GM06990 (cell line): ENCODE measurements around the gene SLC39A7.

Experiments
- DNase-seq: peaks from one replicate; pipeline ENCODE4 v3.0.0-alpha.2; 2011; ENCODE audit not compliant: insufficient read length; ENCODE audit errors: extremely low read depth
- H3K27me3 ChIP-seq: replicated peaks from 2 replicates; pipeline ENCODE4 v1.6.0; 2011; ENCODE audit warnings: low read length; ENCODE audit not compliant: control insufficient read depth, insufficient read depth
- H3K36me3 ChIP-seq: 2 replicates; pipeline ENCODE4 v1.5.1; 2011; ENCODE audit warnings: low read length; ENCODE audit not compliant: control insufficient read depth, insufficient read depth
- H3K4me3 ChIP-seq: replicated peaks from 2 replicates; pipeline ENCODE4 v1.5.1; 2011; ENCODE audit warnings: low read depth, mild to moderate bottlenecking, control low read depth, low read length
- TF ChIP-seq, protein P1 (sequence below): IDR thresholded peaks from 2 replicates; pipeline ENCODE4 v1.5.1; 2011; ENCODE audit warnings: low read length, control low read depth, mild to moderate bottlenecking, inconsistent platforms; ENCODE audit not compliant: insufficient read depth, poor library complexity, severe bottlenecking

SLC39A7 gene

DNA sequence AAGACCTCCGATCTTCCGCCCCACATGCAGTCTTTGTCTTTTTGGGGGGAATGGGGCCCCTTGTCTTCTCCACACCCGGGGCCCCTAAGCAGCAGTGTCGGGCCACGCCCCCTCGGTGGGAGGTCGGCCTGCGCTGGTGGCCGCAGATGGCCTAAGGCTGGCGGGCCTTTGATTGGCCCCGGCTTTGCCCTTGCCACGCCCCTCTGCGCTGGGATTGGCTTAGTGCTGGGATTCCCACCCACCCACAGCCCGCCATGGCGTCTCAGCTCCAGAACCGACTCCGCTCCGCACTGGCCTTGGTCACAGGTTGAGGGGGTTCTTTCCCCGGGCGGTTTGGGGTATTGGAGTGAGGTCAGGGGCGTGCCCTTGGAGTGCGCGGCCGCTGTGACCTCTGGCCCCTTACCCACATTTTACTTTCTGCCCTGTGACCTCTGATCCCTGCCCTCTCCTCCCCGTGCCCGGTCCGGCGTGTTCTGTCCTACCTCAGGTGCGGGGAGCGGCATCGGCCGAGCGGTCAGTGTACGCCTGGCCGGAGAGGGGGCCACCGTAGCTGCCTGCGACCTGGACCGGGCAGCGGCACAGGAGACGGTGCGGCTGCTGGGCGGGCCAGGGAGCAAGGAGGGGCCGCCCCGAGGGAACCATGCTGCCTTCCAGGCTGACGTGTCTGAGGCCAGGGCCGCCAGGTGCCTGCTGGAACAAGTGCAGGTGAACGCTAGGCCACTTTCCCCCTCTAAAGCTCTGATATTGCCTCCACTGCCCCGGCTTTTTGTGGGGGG, 3.9 kb downstream of the SLC39A7 start, which contains the start of gene HSD17B8:
HSD17B8 (plus strand) TSS at position 241 of the 776 bp plus-strand sequence; CDS start at position 255, 14 bp downstream.
- H3K36me3 ChIP-seq = peaks cover 14% of the 10 kb centered on the region
- peak; percentile 90 for DNase-seq
- H3K27me3 ChIP-seq = no peaks in the 10 kb centered on the region
- peak within 1 kb of the TSS; percentile 90 for H3K4me3 ChIP-seq
- TF ChIP-seq, protein P1, sequence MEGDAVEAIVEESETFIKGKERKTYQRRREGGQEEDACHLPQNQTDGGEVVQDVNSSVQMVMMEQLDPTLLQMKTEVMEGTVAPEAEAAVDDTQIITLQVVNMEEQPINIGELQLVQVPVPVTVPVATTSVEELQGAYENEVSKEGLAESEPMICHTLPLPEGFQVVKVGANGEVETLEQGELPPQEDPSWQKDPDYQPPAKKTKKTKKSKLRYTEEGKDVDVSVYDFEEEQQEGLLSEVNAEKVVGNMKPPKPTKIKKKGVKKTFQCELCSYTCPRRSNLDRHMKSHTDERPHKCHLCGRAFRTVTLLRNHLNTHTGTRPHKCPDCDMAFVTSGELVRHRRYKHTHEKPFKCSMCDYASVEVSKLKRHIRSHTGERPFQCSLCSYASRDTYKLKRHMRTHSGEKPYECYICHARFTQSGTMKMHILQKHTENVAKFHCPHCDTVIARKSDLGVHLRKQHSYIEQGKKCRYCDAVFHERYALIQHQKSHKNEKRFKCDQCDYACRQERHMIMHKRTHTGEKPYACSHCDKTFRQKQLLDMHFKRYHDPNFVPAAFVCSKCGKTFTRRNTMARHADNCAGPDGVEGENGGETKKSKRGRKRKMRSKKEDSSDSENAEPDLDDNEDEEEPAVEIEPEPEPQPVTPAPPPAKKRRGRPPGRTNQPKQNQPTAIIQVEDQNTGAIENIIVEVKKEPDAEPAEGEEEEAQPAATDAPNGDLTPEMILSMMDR = no peak

DNA sequence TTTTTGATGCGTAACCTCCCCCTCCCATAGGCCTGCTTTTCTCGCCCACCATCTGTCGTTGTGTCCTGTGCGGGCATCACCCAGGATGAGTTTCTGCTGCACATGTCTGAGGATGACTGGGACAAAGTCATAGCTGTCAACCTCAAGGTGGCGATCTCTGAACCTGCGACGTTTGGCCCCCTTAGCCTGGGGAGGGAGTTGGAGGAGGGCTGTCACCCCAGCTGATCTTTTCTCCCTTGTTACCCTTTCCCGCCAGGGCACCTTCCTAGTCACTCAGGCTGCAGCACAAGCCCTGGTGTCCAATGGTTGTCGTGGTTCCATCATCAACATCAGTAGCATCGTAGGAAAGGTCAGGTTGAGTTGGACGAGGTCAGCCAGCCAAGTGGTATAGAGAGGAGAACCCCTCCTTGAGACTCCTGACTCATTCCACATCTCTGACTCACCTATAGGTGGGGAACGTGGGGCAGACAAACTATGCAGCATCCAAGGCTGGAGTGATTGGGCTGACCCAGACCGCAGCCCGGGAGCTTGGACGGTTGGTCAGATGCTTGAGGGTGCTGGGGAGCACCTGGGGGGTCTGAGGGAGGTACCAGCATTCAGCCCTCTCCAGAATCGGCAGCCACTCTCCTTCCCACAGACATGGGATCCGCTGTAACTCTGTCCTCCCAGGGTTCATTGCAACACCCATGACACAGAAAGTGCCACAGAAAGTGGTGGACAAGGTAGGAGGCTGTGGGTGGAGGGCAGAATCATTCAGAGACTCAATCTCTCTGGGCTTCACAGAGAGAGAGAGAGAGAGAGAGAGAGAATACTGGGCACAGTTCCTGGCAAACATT, 4.7 kb downstream of the SLC39A7 start:
- Histone ChIP-seq H3K4me3 (peak overlapping the region; percentile 90), H3K27me3 (no peaks in the 10 kb centered on the region), H3K36me3 (peaks cover 16% of the 10 kb centered on the region)
- TF ChIP-seq, protein P1 = peak; percentile 45
- DNase-seq = peak; percentile 61

DNA sequence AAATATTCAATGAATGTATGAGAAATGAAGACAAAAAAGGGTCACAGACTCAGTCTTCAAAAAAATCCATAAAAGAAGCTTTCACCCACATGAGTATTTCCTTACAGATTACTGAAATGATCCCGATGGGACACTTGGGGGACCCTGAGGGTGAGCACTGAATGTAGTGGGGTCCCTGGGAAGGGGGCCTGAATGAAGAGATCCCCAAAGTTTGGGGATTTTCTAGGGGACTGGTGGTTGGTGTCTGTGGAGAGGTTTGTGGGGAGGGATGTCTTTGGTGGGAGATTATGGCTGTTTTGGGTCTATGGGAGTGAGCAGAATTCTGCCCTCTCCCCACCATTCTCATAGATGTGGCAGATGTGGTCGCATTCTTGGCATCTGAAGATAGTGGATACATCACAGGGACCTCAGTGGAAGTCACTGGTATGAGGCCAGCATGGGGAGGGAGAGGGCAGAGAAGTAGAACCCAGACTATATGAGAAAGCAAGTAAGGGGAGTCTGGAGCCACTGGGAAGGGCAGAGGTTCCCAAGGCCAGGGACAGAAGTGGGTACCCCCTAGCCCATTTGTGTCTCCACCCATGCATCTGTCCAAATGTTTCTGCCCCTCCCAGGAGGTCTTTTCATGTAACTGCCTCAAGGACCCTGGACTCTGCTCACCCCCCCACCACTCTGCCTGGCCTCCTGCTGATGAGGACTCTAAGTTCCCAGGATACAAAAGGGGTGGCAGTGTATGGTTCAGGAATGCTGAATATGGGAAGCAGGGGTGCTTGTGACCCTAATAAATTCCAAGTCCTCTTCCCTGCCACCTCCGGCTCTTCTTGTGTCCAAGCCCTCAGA, 5.6 kb downstream of the SLC39A7 start:
- TF ChIP-seq, protein P1 = no peak
- peaks cover 16% of the 10 kb centered on the region for H3K36me3 ChIP-seq
- no peak for DNase-seq
- H3K4me3 ChIP-seq = no peak overlapping the region
- H3K27me3 ChIP-seq = no peaks in the 10 kb centered on the region

DNA sequence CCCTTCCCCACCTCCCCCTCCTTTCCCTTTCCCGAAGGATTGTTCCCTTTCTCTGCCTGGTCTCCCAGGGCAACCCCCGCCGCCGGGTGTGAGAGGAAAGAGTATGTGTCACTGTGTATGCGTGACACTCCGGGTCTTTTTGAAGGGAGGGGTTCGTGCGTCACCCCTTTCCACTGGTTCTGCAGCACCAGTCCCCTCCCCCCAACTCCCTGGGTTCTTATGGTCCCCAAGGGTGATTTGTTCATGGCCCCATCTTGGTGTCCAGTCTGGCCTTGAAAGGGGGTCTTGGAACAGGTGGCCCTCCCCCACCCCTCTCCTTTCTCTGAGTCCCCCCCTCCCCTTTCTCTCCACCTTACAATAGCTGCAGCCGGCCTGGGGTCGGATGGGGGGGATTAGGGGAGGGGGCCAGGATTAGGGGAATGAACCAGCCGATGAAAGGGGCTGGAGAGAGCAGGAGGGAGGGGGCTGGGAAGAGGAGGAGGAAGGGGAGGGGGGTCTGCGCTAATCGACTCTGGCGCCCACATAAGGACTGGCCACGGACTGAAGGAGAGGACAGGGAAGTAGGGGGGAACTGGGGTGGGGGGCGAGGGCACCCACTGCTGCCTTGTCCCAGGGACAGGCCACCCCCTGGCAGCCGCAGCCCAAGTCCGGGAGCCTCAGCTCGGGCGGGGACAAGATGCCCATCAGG, 6.3 kb downstream of the SLC39A7 start:
- DNase-seq = no peak
- Histone ChIP-seq H3K4me3 (peak overlapping the region; percentile 86), H3K27me3 (no peaks in the 10 kb centered on the region), H3K36me3 (peaks cover 18% of the 10 kb centered on the region)
- TF ChIP-seq, protein P1 = no peak

DNA sequence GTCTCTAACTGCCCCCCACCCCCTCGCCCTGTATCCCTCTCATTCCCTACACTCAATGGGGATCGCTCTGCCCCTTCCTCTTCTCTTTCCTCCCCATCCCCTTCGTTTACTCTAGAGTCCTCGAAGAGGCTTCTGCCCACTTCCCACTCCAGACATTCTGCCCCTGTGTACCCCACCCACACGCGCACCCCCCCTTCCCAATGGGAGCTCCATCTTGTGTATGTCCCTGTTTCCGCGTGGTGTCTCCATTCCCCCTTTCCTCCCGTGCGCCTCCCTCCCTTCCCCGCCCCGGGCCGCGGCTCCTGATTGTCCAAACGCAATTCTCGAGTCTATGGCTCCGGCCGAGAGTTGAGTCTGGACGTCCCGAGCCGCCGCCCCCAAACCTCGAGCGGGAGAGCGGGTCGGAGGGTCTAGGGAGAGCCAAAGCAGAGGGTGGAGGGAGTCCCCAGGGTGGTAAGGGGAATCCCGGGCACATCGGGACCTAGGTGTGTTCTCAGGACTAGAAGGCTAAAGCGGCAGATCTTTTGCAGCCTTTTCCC, 7.0 kb downstream of the SLC39A7 start:
- peak; percentile 33 for DNase-seq
- TF ChIP-seq, protein P1 = no peak
- Histone ChIP-seq H3K4me3 (peak overlapping the region; percentile 86), H3K27me3 (no peaks in the 10 kb centered on the region), H3K36me3 (peaks cover 13% of the 10 kb centered on the region)
